PFSK-1 (cell line): ENCODE measurements around the gene CFAP251.

Experiments used
- FOXP2 ChIP-seq: optimal IDR thresholded peaks from 2 replicates; pipeline ENCODE3; 2011; ENCODE audit warnings: borderline replicate concordance, control low read depth, inconsistent platforms; ENCODE audit not compliant: insufficient read depth; ENCODE audit errors: extremely low read length, extremely low read depth
- POLR2AphosphoS5 ChIP-seq: IDR thresholded peaks from 2 replicates; pipeline ENCODE4 v1.6.1; 2012; ENCODE audit warnings: low read depth, mild to moderate bottlenecking, control low read depth, low read length, moderate library complexity
- SIN3A ChIP-seq: IDR thresholded peaks from 2 replicates; pipeline ENCODE4 v1.6.1; 2012; ENCODE audit warnings: mild to moderate bottlenecking, low read length, moderate library complexity, borderline replicate concordance; ENCODE audit not compliant: insufficient read depth
- TAF1 ChIP-seq: IDR thresholded peaks from 2 replicates; pipeline ENCODE4 v1.6.1; 2012; ENCODE audit warnings: low read length, control low read depth, borderline replicate concordance; ENCODE audit not compliant: insufficient read depth
- TF ChIP-seq, protein P1 (sequence below), 2 experiments: IDR thresholded peaks; 2 replicates each; pipeline versions ENCODE4 v1.6.1 to v1.8.0; 2011 to 2012; ENCODE audit warnings: low read depth in 2 of 2, low read length in 2 of 2, control low read depth in 1 of 2, inconsistent platforms in 1 of 2, mild to moderate bottlenecking in 1 of 2, moderate library complexity in 1 of 2; ENCODE audit not compliant: insufficient read depth in 1 of 2

CFAP251 gene

DNA sequence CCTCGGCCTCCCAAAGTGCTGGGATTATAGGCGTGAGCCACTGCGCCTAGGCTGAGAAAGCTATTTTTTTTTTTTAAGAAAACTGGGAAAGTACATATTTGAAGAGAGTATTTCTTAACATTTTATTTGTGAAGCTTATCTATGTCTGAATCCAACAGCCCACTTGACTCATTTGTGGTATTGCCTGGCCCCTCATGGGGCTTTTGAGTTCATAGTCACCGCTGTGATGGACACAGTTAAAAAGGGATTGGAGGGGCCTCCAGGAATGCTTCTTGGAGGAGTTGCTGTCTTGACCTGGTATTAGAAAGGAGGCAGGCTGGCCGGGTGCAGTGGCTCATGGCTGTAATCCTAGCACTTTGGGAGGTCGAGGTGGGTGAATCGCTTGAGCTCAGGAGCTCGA is 129.8 kb downstream of the CFAP251 start:
- no peak for TF ChIP-seq FOXP2
- TF ChIP-seq TAF1 = no peak
- TF ChIP-seq, protein P1, sequence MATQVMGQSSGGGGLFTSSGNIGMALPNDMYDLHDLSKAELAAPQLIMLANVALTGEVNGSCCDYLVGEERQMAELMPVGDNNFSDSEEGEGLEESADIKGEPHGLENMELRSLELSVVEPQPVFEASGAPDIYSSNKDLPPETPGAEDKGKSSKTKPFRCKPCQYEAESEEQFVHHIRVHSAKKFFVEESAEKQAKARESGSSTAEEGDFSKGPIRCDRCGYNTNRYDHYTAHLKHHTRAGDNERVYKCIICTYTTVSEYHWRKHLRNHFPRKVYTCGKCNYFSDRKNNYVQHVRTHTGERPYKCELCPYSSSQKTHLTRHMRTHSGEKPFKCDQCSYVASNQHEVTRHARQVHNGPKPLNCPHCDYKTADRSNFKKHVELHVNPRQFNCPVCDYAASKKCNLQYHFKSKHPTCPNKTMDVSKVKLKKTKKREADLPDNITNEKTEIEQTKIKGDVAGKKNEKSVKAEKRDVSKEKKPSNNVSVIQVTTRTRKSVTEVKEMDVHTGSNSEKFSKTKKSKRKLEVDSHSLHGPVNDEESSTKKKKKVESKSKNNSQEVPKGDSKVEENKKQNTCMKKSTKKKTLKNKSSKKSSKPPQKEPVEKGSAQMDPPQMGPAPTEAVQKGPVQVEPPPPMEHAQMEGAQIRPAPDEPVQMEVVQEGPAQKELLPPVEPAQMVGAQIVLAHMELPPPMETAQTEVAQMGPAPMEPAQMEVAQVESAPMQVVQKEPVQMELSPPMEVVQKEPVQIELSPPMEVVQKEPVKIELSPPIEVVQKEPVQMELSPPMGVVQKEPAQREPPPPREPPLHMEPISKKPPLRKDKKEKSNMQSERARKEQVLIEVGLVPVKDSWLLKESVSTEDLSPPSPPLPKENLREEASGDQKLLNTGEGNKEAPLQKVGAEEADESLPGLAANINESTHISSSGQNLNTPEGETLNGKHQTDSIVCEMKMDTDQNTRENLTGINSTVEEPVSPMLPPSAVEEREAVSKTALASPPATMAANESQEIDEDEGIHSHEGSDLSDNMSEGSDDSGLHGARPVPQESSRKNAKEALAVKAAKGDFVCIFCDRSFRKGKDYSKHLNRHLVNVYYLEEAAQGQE (IDR thresholded peaks at IDR 0.05; ENCODE audit: insufficient read depth in 1 of 2, low read depth in 2 of 2, low read length in 2 of 2) = no peak
- no peak for TF ChIP-seq POLR2AphosphoS5
- no peak for TF ChIP-seq SIN3A

- no peak for TF ChIP-seq POLR2AphosphoS5
Measured at GRCh38 chr12:122049827-122050226, 131.4 kb downstream of the CFAP251 start.

DNA sequence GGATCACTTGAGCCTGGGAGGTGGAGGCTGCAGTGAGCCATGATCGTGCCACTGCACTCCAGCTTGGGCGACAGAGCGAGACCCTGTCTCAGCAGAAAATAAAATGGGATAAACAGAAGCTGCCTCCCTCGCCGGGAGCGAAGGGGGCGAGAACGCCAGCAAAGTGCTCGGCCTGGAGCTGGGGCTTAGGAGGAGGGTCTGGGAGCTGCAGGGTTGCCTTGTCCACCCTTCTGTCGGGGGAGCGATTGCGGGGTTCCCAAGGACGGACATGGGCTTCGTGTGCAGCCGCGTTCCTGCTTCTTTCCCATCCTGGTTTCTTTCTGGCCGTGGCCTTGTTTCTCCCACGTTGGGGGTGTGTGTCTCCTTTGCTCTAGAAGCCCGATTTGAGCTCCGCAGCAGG is 132.3 kb downstream of the CFAP251 start:
- no peak for TF ChIP-seq FOXP2
- TF ChIP-seq SIN3A = no peak
- TF ChIP-seq TAF1 = no peak
- no peak for TF ChIP-seq POLR2AphosphoS5
- TF ChIP-seq, protein P1 (IDR thresholded peaks at IDR 0.05; ENCODE audit: insufficient read depth in 1 of 2, low read depth in 2 of 2, low read length in 2 of 2) = no peak

- TF ChIP-seq FOXP2 (peak; percentile 21), SIN3A (no peak)
Measured at GRCh38 chr12:122051231-122051876, 133.0 kb downstream of the CFAP251 start.

DNA sequence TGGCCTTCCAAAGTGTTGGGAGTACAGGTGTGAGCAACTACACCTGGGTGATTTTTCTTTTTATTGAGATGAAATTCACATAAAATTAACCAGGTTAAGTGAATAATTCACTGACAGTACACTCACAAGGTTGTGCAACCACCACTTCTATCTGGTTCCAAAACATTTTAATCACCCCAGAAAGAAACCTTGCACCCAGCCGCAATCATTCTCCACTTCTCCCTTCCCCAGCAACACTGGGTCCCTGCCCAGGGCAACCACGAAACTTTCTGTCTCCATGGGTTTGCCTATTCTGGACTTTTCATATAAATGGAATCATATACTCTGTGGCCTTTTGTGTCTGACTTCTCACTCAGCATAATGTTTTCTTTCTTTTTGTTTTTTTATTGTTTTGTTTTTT is 133.9 kb downstream of the CFAP251 start:
- TF ChIP-seq POLR2AphosphoS5 (no peak), TAF1 (no peak), SIN3A (no peak), FOXP2 (no peak)
- TF ChIP-seq, protein P1 (IDR thresholded peaks at IDR 0.05; ENCODE audit: insufficient read depth in 1 of 2, low read depth in 2 of 2, low read length in 2 of 2) = no peak
